ENCODE data around the gene STUM. TPM values are rescaled to one million over a fixed set of nuclear protein-coding genes. Genes with fewer than 3 reads are reported as not detected.

Gene STUM
- total and polyA plus RNA-seq, 2 experiments from 2014 or later: 0.23 to 1.3 TPM

DNA sequence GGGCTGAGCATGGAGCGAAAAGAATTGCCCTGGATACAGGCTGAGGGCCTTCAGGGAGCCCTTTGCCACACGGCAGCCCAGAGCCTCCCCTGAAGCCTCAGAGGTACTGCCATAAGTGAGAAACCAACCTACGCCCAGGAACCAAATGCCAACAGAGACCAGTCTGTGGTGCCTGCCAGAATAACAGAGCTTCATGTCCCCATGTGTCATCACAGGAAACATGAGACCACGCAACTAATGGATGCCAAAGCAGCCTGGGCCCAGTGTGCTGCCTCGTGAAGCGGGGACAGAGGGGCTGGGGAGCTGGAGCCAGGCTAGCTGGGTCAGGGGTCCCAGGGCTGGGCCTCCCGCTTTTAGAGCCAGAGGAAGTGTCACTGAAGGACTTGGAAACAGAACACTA lies 18.7 kb upstream of the STUM start:
- no peaks in the 10 kb centered on the region for H3K27me3 ChIP-seq (ENCODE audit: insufficient read depth)
- DNase-seq (ENCODE audit: low spot score) (no peak), ATAC-seq (no peak)
- H3K9me2 ChIP-seq (ENCODE audit: insufficient read depth): peaks cover 10% of the 10 kb centered on the region; the same call in 1 of the 2 replicates
- H3K4me1 ChIP-seq (ENCODE audit: insufficient read depth): peaks cover 10% of the 10 kb centered on the region
- no peaks in the 10 kb centered on the region for H4K20me1 ChIP-seq (replicated peaks; ENCODE audit: insufficient read depth)
- TF ChIP-seq POLR2AphosphoS5 (IDR thresholded peaks at IDR 0.05; ENCODE audit: low read depth): no peak
- TF ChIP-seq ZNF114 (CRISPR knock-in tag; IDR thresholded peaks at IDR 0.05): no peak
- TF ChIP-seq STAT1 (IDR thresholded peaks at IDR 0.05; ENCODE audit: unreplicated experiment): no peak
- TF ChIP-seq, protein P1, sequence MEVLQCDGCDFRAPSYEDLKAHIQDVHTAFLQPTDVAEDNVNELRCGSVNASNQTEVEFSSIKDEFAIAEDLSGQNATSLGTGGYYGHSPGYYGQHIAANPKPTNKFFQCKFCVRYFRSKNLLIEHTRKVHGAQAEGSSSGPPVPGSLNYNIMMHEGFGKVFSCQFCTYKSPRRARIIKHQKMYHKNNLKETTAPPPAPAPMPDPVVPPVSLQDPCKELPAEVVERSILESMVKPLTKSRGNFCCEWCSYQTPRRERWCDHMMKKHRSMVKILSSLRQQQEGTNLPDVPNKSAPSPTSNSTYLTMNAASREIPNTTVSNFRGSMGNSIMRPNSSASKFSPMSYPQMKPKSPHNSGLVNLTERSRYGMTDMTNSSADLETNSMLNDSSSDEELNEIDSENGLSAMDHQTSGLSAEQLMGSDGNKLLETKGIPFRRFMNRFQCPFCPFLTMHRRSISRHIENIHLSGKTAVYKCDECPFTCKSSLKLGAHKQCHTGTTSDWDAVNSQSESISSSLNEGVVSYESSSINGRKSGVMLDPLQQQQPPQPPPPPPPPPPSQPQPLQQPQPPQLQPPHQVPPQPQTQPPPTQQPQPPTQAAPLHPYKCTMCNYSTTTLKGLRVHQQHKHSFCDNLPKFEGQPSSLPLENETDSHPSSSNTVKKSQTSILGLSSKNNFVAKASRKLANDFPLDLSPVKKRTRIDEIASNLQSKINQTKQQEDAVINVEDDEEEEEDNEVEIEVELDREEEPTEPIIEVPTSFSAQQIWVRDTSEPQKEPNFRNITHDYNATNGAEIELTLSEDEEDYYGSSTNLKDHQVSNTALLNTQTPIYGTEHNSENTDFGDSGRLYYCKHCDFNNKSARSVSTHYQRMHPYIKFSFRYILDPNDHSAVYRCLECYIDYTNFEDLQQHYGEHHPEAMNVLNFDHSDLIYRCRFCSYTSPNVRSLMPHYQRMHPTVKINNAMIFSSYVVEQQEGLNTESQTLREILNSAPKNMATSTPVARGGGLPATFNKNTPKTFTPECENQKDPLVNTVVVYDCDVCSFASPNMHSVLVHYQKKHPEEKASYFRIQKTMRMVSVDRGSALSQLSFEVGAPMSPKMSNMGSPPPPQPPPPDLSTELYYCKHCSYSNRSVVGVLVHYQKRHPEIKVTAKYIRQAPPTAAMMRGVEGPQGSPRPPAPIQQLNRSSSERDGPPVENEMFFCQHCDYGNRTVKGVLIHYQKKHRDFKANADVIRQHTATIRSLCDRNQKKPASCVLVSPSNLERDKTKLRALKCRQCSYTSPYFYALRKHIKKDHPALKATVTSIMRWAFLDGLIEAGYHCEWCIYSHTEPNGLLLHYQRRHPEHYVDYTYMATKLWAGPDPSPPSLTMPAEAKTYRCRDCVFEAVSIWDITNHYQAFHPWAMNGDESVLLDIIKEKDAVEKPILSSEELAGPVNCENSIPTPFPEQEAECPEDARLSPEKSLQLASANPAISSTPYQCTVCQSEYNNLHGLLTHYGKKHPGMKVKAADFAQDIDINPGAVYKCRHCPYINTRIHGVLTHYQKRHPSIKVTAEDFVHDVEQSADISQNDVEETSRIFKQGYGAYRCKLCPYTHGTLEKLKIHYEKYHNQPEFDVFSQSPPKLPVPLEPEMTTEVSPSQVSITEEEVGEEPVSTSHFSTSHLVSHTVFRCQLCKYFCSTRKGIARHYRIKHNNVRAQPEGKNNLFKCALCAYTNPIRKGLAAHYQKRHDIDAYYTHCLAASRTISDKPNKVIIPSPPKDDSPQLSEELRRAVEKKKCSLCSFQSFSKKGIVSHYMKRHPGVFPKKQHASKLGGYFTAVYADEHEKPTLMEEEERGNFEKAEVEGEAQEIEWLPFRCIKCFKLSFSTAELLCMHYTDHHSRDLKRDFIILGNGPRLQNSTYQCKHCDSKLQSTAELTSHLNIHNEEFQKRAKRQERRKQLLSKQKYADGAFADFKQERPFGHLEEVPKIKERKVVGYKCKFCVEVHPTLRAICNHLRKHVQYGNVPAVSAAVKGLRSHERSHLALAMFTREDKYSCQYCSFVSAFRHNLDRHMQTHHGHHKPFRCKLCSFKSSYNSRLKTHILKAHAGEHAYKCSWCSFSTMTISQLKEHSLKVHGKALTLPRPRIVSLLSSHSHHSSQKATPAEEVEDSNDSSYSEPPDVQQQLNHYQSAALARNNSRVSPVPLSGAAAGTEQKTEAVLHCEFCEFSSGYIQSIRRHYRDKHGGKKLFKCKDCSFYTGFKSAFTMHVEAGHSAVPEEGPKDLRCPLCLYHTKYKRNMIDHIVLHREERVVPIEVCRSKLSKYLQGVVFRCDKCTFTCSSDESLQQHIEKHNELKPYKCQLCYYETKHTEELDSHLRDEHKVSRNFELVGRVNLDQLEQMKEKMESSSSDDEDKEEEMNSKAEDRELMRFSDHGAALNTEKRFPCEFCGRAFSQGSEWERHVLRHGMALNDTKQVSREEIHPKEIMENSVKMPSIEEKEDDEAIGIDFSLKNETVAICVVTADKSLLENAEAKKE (CRISPR knock-in tag; IDR thresholded peaks at IDR 0.05): no peak
- TF ChIP-seq JUNB (IDR thresholded peaks at IDR 0.05; ENCODE audit: unreplicated experiment): no peak
- TF ChIP-seq CREB1 (CRISPR knock-in tag; IDR thresholded peaks at IDR 0.05; ENCODE audit: low read depth): no peak
- no peak for TF ChIP-seq EZH2phosphoT487 (IDR thresholded peaks at IDR 0.05; ENCODE audit: unreplicated experiment)
- TF ChIP-seq ZNF331 (CRISPR knock-in tag; IDR thresholded peaks at IDR 0.05; ENCODE audit: low read depth): no peak
- no peak for TF ChIP-seq NANOG (IDR thresholded peaks at IDR 0.05; ENCODE audit: borderline replicate concordance)
- TF ChIP-seq, protein P2, sequence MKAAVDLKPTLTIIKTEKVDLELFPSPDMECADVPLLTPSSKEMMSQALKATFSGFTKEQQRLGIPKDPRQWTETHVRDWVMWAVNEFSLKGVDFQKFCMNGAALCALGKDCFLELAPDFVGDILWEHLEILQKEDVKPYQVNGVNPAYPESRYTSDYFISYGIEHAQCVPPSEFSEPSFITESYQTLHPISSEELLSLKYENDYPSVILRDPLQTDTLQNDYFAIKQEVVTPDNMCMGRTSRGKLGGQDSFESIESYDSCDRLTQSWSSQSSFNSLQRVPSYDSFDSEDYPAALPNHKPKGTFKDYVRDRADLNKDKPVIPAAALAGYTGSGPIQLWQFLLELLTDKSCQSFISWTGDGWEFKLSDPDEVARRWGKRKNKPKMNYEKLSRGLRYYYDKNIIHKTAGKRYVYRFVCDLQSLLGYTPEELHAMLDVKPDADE (IDR thresholded peaks at IDR 0.05): no peak
- TF ChIP-seq EZH2 (IDR thresholded peaks at IDR 0.05; ENCODE audit: low read depth, unreplicated experiment): no peak
- TF ChIP-seq, protein P3, sequence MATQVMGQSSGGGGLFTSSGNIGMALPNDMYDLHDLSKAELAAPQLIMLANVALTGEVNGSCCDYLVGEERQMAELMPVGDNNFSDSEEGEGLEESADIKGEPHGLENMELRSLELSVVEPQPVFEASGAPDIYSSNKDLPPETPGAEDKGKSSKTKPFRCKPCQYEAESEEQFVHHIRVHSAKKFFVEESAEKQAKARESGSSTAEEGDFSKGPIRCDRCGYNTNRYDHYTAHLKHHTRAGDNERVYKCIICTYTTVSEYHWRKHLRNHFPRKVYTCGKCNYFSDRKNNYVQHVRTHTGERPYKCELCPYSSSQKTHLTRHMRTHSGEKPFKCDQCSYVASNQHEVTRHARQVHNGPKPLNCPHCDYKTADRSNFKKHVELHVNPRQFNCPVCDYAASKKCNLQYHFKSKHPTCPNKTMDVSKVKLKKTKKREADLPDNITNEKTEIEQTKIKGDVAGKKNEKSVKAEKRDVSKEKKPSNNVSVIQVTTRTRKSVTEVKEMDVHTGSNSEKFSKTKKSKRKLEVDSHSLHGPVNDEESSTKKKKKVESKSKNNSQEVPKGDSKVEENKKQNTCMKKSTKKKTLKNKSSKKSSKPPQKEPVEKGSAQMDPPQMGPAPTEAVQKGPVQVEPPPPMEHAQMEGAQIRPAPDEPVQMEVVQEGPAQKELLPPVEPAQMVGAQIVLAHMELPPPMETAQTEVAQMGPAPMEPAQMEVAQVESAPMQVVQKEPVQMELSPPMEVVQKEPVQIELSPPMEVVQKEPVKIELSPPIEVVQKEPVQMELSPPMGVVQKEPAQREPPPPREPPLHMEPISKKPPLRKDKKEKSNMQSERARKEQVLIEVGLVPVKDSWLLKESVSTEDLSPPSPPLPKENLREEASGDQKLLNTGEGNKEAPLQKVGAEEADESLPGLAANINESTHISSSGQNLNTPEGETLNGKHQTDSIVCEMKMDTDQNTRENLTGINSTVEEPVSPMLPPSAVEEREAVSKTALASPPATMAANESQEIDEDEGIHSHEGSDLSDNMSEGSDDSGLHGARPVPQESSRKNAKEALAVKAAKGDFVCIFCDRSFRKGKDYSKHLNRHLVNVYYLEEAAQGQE (IDR thresholded peaks at IDR 0.05; ENCODE audit: unreplicated experiment): no peak
- no peak for TF ChIP-seq CTCF (conservative IDR thresholded peaks at IDR 0.05; ENCODE audit: low read depth in 2 of 2)
- no peak overlapping the region for H3K27ac Mint-ChIP-seq
- H3K27me3 Mint-ChIP-seq (ENCODE audit: insufficient read depth, low read depth, poor library complexity): peaks cover 5% of the 10 kb centered on the region
- no peaks in the 10 kb centered on the region for H3K9me3 Mint-ChIP-seq
- no peaks in the 10 kb centered on the region for H3K36me3 Mint-ChIP-seq (ENCODE audit: low read depth)
- no peak overlapping the region for H3K4me2 ChIP-seq
- no peak overlapping the region for H2AFZ ChIP-seq
- no peak overlapping the region for H3K27ac ChIP-seq (ENCODE audit: low read depth)
- H3K79me2 ChIP-seq (replicated peaks; ENCODE audit: insufficient read depth): no peaks in the 10 kb centered on the region
- no peak overlapping the region for H3K4me3 ChIP-seq
- H3F3A ChIP-seq (replicated peaks; ENCODE audit: low read depth): no peaks in the 10 kb centered on the region
- H3K36me3 ChIP-seq (ENCODE audit: insufficient read depth): no peaks in the 10 kb centered on the region
- no peak overlapping the region for H3K4me3 Mint-ChIP-seq
- peaks cover 26% of the 10 kb centered on the region for H3K4me1 Mint-ChIP-seq
